Natural killer cell (primary cell): ENCODE results near the gene ZNF750. TPM values are rescaled to one million over a fixed set of nuclear protein-coding genes. Genes with fewer than 3 reads are reported as not detected.

ENCODE experiments used
- ATAC-seq, 3 donors: fragments of 150-1000 bp in 2 of 3; fragments of 200-7000 bp in 1 of 3; cut with Tn5 transposase; 1 replicate in 1 of 3; 2 replicates in 2 of 3; pipeline ENCODE4 v1.10.0; 2021; ENCODE audit warnings: mild to moderate bottlenecking in 2 of 3, moderate library complexity in 2 of 3
- DNase-seq, 2 donors: peaks; one replicate each; pipeline versions ENCODE4 v3.0.0 to v3.0.0-alpha.2; 2013 to 2021; ENCODE audit warnings: mixed read lengths in 1 of 2
- H3K27ac ChIP-seq: one replicate; pipeline ENCODE4 v1.5.1; 2013; ENCODE audit warnings: mild to moderate bottlenecking, low read length
- H3K27me3 ChIP-seq: one replicate; pipeline ENCODE4 v1.6.1; 2013; ENCODE audit warnings: low read length; ENCODE audit not compliant: control insufficient read depth, insufficient read depth
- H3K36me3 ChIP-seq: one replicate; pipeline ENCODE4 v1.6.1; 2013; ENCODE audit warnings: low read length; ENCODE audit not compliant: control insufficient read depth, insufficient read depth
- H3K4me1 ChIP-seq: one replicate; pipeline ENCODE4 v1.6.1; 2013; ENCODE audit warnings: low read length; ENCODE audit not compliant: control insufficient read depth, insufficient read depth
- H3K4me3 ChIP-seq: one replicate; pipeline ENCODE4 v1.5.1; 2013; ENCODE audit warnings: low read length
- H3K9me3 ChIP-seq: one replicate; pipeline ENCODE4 v1.6.1; 2013; ENCODE audit warnings: low read length; ENCODE audit not compliant: control insufficient read depth, insufficient read depth
- H3K27ac Mint-ChIP-seq, 2 donors: one replicate each; pipeline ENCODE4 v1.8.0; 2022; ENCODE audit warnings: mild to moderate bottlenecking in 2 of 2, mixed read lengths in 2 of 2, moderate library complexity in 1 of 2
- H3K27me3 Mint-ChIP-seq, 2 donors: one replicate each; pipeline ENCODE4 v1.8.0; 2022; ENCODE audit warnings: low read depth in 2 of 2, mixed read lengths in 2 of 2
- H3K36me3 Mint-ChIP-seq: one replicate; pipeline ENCODE4 v1.8.0; 2022; ENCODE audit warnings: mixed read lengths
- H3K4me1 Mint-ChIP-seq, 2 donors: one replicate each; pipeline ENCODE4 v1.8.0; 2022; ENCODE audit warnings: mixed read lengths in 2 of 2
- H3K4me3 Mint-ChIP-seq: one replicate; pipeline ENCODE4 v1.8.0; 2022; ENCODE audit warnings: mild to moderate bottlenecking, moderate library complexity, mixed read lengths
- H3K9me3 Mint-ChIP-seq, 2 donors: one replicate each; pipeline ENCODE4 v1.8.0; 2022; ENCODE audit warnings: mixed read lengths in 2 of 2
- CTCF ChIP-seq: fragments of 200-600 bp; IDR thresholded peaks from one replicate; pipeline ENCODE4 v1.8.0; 2022; ENCODE audit warnings: antibody characterized with exemption
- WGBS: methylation state at CpG from one replicate; pipeline ENCODE4 v1.1.7; 2013; ENCODE audit warnings: missing lambda C conversion rate; ENCODE audit not compliant: insufficient coverage; 5-methylcytosine and 5-hydroxymethylcytosine counted together
- intact Hi-C: fragments of 100-400 bp; cut with micrococcal nuclease; formaldehyde crosslinking; loops from one replicate; pipeline ENCODE4 v1.14.2; 2022
- total RNA-seq, 4 donors: library from RNA; stranded (reverse); fragments of 120-200 nt in 1 of 4; gene quantifications; one replicate each; pipeline versions ENCODE4 v1.2.3 to v1.2.4, GENCODE V29; 2013 to 2022

The ZNF750 gene
- total RNA-seq, 3 donors from 2014 or later (not counting 1 experiment from before 2014, with no cell fraction given) = not detected

GRCh38 chr17:82880620-82881323 lies 41.0 kb upstream of the ZNF750 start:
- H3K36me3 ChIP-seq = no peaks in the 10 kb centered on the region
- Mint-ChIP-seq H3K27me3 (peaks cover 0 to 10% of the 10 kb centered on the region in 2 donors), H3K27ac (peak overlapping the region in 1 of 2 donors; percentile 74), H3K4me1 (peaks cover 61 to 76% of the 10 kb centered on the region in 2 donors), H3K36me3 (no peaks in the 10 kb centered on the region), H3K9me3 (no peaks in the 10 kb centered on the region), H3K4me3 (no peak overlapping the region)
- no peak overlapping the region for H3K4me3 ChIP-seq
- intact Hi-C loops = no loop called here
- no peak overlapping the region for H3K27ac ChIP-seq
- DNase-seq (no peak), ATAC-seq (no peak)
- no peaks in the 10 kb centered on the region for H3K27me3 ChIP-seq
- no peak for TF ChIP-seq CTCF
- WGBS = 95% methylated on average over 25 of the region's 25 CpGs
- H3K4me1 ChIP-seq = peaks cover 76% of the 10 kb centered on the region
- no peaks in the 10 kb centered on the region for H3K9me3 ChIP-seq

- H3K36me3 Mint-ChIP-seq = no peaks in the 10 kb centered on the region
- Histone ChIP-seq H3K4me1 (peaks cover 63% of the 10 kb centered on the region), H3K27me3 (no peaks in the 10 kb centered on the region), H3K36me3 (no peaks in the 10 kb centered on the region), H3K9me3 (no peaks in the 10 kb centered on the region), H3K4me3 (no peak overlapping the region), H3K27ac (no peak overlapping the region)
- peak overlapping the region; percentile 35 to 74 for H3K27ac Mint-ChIP-seq
- DNase-seq = no peak
- intact Hi-C loops = no loop called here
- H3K4me3 Mint-ChIP-seq = peak overlapping the region; percentile 38
- no peaks in the 10 kb centered on the region for H3K9me3 Mint-ChIP-seq
- 98% methylated on average over 15 of the region's 15 CpGs for WGBS
- no peak for ATAC-seq
- TF ChIP-seq CTCF = no peak
- peaks cover 47 to 65% of the 10 kb centered on the region in 2 donors for H3K4me1 Mint-ChIP-seq
- peaks cover 0 to 10% of the 10 kb centered on the region in 2 donors for H3K27me3 Mint-ChIP-seq
Measured at GRCh38 chr17:82879241-82879640, 39.4 kb upstream of the ZNF750 start.

- WGBS = 28% methylated on average over 7 of the region's 9 CpGs
Measured at GRCh38 chr17:82878527-82878926, 38.7 kb upstream of the ZNF750 start.

More at GRCh38 chr17:82878527-82878926, 38.7 kb upstream of the ZNF750 start:
- Histone ChIP-seq H3K27ac (no peak overlapping the region), H3K4me1 (peaks cover 56% of the 10 kb centered on the region), H3K27me3 (no peaks in the 10 kb centered on the region), H3K9me3 (no peaks in the 10 kb centered on the region), H3K4me3 (no peak overlapping the region), H3K36me3 (no peaks in the 10 kb centered on the region)
- intact Hi-C loops = no loop called here
- peak overlapping the region; percentile 18 for H3K4me3 Mint-ChIP-seq
- DNase-seq (no peak), ATAC-seq (no peak)
- H3K36me3 Mint-ChIP-seq = no peaks in the 10 kb centered on the region
- TF ChIP-seq CTCF = no peak
- no peaks in the 10 kb centered on the region for H3K9me3 Mint-ChIP-seq
- peaks cover 0 to 10% of the 10 kb centered on the region in 2 donors for H3K27me3 Mint-ChIP-seq
- peak overlapping the region; percentile 35 to 74 for H3K27ac Mint-ChIP-seq
- peaks cover 40 to 57% of the 10 kb centered on the region in 2 donors for H3K4me1 Mint-ChIP-seq
